NCI-H748 (cell line): ENCODE measurements around the gene DOC2A.

Source experiments
- DNase-seq: peaks from one replicate; lab custom pipeline; 2025; ENCODE audit not compliant: unreplicated experiment; lab: John Stamatoyannopoulos, UW

Gene DOC2A

DNA sequence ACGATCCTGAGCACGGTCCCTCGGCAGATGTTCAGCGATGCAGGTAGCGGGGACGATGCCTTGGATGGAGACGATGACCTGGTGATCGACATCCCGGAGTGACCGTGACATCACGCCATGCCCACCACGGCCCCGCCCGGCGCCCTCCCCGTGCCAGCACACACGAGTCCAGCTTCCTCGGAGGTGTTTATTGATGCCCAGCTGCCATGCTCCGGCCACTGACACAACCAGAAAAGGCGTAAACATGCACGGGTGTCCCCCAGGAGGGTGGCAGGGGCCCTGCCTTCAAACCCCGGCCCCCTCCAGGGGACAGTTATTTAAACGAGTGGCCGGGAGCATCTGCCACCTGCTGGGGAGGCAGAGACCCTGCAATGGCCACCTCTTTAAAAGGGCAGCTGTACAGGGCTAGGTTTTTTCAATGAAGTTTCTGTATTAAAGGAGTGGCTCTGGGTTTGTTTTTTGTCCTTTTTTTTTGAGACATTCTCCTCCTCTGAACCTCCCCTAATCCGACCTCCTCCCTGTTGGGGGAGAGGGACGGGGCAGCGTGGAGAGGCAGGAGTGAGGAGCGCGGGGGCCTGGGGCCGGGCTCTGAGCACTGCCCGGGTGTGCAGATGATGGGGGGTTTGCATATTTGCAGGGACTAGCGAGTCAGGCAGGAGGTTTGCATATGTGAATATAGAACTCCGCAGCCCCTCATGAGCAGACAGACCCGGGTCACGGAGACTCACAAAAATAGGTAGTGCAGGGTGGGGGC is 5.3 kb downstream of the DOC2A start:
- peak; percentile 17 for DNase-seq

DNA sequence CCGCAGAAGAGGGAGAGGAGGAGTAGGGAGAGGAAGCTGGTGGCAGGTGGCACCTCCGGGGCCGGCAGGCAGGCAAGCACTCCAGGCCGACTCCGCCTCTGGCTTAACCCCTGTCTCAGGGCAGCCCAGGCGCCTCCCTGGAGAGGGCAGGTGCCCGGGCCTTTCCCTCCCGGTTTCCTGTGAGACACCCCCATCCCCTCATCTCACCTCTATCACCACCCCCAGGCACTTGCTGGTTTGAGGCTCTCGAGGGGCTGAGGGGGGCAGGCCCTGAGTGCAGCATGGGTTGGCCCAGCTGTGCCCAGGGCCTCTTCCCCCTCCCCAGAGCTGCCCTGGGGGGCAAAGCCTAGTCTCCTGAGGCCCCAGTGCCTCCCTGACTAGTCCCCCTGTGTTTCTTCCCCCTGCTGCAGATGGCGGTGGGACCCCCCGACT is 6.0 kb downstream of the DOC2A start:
- DNase-seq, result peak; percentile 15

DNA sequence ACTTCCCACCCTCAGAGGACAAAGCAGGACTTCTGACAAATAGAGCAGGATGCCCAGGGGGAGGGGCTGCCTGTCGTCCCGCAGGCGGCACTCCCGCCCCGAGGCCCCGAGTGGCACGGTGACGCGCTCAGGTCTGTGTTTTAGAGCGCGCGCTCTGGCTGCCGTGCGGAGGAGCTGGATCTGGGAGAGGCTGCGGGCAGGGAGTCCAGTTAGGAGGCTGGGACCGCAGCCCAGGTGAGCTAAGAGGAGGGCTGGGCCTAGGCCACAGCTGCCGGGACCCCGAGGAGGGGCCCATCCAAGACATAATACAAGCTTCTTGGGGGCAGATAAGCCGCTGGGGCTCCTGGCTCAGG is 6.4 kb downstream of the DOC2A start:
- peak; percentile 8 for DNase-seq

DNA sequence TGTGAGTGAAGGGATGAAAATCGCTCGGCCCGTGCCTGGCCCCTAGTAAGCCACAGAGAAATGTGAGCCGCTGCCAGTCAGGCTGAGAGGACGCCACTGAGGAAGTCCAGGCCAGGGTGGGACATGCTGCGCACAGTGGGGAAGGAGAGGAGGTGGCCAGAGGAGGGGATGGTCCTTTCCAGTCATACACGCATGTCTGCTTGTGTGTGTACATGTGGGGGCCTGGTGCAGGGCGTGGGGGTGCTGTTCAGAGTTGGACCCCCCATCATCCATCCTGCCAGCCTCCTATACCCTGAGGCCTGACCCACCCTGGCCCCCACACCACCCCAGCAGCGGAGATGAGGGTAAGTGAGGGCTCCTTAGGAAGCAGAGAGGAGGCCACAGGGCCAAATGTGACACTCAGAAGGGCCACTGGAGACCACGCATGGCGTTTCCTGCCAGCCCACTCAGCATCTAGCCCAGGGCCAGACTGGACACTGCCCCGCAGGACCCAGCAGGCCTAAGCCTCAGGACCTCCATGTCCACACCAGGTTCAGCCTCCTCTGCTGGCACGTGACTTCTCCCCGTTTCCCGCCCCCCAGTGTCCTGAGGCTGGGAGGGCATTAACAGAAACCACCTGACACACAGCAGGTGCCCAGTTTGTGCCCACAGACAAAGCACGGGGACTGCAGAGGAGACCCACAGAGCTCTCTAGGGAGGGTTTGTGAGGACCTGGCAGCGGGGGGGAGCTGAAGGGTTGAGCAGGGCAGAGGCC is 7.0 kb downstream of the DOC2A start:
- DNase-seq, result no peak

DNA sequence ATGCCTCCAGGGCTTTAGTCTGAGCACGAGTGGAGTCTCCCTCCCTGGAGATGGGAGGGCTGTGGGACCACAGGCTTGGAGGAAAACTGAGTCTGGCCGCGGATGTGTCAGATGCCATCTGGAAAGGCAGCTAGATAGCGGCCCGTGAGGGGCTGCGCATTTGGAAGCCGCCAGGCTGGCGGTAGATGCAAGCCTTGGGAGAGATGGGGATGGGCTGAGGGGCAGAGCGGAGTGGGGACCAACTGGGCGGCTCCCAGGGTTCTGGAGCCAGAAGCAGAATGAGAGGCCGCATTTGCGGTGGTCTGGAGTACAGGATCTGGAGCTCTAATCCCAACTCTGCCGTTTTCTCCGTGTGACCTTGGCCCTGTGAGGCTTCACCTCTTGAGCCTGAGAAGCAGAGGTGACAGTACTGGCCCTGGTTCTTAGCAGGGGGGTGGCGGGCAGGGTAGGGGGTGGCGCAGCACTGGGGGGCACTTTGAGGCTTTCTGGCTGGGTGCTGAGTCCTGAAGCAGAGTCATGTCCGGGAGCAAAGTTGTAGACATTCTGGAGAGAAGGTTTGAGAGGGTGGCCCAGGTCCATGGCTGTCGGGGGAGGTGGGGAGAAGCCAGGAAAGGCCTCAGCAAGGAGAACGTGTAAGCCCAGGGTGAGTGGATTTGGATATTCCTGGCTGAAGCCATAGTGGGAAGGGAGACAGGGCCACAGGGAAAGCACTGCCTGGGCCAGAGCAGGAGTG is 8.0 kb downstream of the DOC2A start:
- DNase-seq, result no peak

DNA sequence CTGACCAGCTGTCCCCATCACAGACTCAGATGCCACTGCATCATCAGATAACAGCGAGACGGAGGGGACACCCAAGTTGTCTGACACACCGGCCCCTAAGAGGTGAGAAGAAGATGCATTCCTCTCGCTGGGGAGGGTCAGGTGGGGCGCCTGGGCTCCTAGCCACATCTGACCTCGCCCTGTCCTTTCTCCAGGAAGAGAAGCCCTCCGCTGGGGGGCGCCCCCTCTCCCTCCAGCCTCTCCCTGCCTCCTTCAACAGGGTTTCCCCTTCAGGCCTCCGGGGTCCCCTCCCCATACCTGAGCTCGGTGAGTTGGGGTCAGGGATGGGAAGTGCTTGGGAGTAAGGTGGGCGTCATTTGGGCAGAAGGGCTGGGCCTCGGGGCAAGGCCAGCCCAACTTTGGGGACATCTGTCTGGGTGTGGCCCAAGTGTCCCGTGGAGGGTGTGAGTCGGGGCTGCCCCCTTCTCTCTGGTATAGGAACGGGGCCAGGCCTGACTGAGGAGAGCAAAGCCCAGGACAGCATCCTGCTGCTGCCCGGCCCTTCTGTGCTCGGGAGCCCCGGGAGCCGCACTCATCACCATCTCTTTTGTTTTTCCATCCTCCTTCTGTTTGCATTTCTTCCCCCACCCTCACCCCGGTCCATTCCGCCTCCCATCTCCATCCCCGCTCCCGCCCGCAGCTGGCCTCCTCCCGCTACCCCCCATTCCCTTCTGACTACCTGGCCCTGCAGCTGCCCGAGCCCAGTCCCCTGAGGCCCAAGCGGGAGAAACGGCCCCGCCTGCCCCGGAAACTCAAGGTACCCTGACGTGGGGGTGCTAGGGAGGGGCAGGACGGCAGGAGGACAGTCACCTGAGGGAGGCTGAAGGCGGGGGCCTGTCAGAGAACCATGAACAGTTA is 9.8 kb downstream of the DOC2A start:
- no peak for DNase-seq

DNA sequence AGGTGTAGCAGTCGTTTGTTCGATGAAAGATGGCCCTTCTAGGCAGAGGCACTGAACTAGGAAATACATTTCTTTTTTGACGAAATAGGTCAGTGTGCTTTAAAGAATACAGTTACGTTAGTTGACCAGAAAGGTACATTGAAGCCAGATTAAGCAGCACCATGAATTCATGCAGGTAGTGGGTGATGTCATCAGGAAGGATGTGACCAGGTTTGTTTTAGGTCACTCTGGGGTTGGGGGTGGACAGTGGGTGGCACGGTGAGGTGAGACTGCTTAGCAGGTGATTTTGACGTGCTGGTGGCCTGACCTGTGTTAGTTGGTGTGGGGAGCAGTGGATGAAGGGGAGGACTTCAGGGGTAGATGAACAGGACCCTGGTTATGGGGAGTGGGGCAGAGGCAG is 11.2 kb downstream of the DOC2A start:
- no peak for DNase-seq

DNA sequence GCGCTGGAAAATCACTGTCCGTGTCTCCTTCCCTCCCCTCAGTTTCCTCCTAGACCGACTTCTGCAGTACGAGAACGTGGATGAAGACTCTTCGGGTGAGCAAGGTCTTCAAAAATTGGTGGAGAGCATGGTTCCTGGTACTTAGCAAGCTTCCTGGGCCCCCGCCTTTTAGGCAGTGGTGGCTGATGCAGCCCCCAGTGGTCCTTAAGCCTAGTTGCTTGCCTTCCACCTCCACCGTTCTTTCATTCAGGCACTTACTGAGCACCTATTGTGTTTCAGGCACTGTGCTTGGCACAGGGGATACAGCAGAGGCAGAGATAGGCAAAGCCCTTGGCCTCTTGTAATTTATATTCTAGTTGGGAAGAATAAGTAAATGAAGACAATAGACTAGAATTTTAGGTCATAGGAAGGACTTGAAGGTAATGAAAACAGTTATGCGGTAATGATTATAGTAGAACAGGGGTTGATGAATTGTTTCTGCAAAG is 14.0 kb downstream of the DOC2A start:
- DNase-seq, result no peak

DNA sequence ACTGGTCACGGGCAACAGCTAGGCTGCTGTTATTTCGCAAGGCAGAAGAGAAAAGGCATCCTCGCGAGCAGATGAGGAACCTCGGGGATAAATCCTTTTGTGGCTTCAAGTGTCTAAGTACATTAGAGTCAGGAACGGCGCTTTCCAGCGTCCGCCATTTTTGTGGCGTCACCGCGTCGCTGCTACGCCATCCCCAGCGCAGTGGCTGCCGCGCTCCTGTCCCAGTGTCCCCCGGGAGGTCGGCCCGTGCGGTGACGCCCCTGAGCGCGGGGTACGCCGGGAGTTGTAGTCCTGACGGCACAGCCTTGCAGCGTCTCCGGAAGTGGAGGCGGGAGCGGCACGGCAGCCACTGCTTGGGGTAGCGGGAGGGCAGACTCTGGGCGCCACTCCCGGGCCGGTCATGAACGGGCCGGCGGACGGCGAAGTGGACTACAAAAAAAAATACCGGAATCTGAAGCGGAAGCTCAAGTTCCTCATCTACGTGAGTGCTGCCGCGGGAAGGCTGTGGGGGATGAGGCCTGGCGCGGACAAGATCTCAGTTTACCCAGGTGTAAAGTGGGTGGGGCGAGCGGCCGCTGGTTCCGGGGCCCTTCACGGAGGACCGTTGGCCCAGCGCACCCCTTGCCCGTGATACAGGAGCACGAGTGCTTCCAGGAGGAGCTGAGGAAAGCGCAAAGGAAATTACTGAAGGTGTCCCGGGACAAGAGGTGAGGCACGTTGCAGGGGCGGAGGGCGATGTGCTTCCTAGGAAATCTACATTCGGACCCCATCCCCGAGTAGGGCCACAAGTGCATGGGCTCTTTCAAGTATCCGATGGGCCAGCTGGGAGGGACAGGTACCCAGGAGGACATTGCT is 14.7 kb downstream of the DOC2A start, which contains the start of gene INO80E:
Gene INO80E (plus strand): TSS at position 331 of the 855 bp plus-strand sequence. CDS start 70 bp downstream, at position 401.
- peak; percentile 96 for DNase-seq

DNA sequence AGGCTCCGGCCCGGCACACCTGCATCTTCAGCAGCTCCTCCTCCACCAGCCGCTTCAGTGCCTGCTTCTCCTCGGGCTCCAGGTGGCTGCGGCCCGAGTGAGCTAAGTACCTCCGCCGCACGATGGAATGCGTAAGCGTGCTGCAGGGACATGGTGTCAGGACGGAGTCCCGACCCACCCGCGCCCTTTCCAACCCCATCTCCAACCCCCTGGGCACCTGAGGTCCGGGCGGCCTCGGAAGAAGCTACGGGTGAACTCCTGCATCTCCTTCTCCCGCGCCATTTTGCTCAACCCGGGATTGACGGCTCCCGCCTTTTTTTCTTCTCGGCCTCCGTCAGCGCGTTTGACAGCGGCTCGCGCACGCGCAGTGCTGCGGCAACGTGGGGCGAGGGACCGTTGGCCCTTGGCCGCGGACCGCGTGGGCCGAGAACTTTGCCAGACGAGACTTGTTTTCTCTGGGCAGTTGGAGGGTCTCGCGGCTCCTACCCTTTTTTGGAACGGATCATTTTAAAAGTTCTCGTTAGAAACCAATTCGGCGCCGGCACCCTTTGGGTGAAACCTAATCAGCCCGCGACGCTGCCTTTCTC is 15.4 kb downstream of the DOC2A start, which contains the start of gene HIRIP3:
Gene HIRIP3 (minus strand): TSS at position 294 of the 587 bp plus-strand sequence. CDS start 12 bp downstream, at position 282.
- DNase-seq, result peak; percentile 90

DNA sequence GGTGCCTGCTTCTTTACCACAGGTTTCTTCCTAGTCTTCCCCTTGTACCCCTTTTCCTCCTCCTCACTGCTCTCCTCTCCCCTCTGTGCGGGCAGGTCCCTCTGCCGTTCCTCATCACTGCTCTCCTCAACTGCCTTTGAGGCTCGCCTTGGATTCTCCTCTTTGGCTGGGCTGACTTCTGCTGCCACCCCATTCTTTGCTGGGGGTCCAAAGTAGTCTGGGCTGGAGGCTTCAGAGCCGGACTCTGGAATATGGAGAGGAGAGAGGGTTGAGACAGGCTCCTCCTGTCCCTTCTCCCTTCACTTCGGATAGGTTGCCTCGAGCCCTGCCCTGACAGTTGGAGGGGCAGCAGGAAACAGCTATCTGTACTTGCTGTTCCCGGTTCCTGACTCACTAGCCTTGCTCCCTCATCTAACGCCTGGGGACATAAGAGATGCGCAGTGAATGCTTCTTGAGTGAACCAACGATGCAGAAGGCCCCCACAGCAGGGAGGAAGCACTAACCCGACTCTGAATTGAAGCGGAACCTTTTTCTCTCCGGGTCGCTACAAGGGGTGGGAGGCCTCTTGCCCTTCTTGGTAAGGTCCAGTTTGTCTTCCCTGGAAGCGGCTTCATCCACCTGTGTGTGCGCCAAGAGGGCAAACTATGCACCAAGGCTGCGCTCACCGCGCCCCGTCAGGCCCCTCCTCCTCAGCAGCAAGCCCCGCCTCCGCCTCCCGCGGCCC is 16.1 kb downstream of the DOC2A start:
- peak; percentile 58 for DNase-seq

DNA sequence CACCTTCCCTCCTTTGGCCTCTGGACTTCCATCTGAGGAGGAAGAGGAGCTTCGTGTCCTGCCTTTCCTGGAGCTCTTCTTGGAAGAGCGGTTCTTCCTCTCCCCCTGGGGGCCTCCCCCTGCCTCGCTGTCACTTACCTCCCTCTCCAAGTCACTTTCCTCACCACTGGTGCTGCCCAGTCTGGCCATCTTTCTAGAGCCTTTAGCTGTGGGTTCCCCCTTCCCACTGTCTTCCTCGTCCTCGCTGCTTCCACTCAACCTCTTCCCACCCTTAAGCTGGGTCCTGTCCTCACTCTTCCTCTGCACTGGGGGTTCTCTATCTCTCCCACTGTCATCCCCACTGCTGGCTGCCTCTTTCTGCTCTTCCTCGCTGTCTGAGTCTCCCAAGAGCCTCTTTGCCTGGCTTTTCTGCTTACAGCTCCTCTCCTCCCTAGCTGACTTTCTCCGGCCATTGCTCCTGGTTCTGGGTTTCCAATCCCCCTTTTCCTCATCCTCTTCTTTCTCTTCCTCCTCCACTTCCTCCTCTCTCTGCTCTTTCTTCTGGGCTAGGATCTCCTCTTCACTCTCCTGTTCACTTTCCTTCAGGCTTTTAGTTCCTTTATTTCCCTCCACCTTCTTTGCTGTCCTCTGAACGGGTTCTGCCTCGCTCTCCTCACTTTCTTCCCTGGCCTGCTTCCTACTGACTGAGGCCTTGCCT is 16.8 kb downstream of the DOC2A start:
- no peak for DNase-seq

DNA sequence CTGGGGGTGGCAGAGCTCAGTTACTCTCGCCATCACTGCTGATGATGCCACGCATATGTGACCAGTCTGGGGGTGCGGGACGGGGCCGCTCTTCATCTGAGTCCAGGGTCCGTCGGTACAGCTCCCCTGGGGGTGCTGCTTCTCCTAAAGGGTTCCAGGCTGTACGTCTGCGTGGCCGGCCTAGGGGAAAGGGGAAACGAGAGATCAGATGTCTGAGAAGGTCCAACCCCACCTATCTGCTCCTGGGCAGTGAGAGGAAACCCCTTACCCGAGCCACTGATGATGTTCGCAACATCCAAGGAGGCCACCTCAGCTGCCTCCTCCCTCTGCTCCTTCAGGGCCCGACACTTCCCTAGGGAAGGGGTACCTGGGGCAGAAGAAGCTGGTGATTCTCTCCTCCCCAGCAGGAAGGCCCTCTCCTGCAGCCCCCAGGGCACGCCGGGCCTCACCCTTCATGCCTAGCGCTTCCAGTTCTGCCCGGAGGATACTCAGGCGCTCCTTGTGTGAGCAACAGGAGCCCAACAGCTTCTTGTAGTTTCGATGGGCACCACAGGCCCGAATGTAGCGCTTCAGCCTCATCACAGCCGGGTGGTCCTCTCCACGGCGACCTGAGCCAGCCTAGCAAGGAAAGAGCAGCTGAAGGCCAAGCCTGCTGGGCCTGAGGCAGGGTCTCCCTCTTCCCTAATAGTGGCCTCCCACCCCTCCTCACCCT is 17.5 kb downstream of the DOC2A start:
- DNase-seq, result no peak

DNA sequence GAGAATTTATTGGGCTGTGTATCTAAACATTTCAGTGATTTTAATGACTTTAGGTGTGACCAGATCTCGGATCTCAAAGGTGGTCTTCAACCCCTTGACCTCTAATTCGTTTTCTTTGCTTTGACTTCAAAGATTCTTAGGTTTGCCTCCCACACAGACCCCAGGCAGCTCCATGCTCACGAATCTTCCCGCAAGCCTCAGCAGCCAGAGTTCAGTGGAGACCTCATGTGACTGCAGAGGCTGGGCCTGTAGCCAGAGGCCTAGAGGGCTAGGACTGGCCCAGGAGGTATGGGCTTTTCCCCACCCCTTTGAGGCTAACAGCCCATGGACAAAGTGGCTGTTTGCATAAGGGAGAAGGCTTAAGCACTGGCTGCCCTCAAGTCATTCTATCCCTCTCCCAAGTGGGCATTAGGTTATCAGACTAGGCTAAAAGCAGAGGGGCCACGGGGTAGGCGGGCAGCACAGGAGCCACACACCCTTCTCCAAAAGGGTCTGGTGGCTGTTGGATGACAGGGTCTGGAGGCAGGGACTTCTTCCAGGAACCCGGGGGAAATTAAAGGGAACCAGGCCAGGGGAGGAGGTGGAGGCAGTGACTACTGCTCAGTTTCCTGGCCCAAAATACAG is 18.4 kb downstream of the DOC2A start:
- DNase-seq, result no peak

DNA sequence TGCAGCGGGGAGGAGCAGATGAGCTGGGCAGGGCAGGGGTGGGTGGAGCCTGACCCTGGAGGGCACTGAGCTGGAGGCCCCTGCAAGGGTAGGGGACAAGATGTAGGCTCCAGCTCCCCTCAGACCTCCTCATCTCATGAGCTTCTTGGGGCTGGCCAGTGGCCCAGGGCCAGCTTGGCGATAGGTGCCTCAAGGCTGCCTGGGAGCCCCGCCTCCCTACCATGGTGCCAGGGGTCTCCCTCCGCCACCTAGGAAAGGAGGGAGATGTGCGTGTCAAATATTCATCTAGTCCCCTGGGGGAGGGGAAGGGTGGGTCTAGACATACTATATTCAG is 19.3 kb downstream of the DOC2A start:
- DNase-seq, result no peak

DNA sequence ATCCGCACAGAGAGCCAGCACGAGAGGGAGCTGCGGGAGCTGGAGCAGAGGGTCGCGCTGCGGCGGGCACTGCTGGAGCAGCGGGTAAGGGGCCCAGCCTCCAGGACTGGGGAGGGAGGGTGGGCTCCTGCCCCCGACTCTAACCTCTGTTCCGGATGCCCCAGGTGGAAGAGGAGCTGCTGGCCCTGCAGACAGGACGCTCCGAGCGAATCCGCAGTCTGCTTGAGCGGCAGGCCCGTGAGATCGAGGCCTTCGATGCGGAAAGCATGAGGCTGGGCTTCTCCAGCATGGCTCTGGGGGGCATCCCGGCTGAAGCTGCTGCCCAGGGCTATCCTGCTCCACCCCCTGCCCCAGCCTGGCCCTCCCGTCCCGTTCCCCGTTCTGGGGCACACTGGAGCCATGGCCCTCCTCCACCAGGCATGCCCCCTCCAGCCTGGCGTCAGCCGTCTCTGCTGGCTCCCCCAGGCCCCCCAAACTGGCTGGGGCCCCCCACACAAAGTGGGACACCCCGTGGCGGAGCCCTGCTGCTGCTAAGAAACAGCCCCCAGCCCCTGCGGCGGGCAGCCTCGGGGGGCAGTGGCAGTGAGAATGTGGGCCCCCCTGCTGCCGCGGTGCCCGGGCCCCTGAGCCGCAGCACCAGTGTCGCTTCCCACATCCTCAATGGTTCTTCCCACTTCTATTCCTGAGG is 19.8 kb downstream of the DOC2A start:
- no peak for DNase-seq
